GM18505 (cell line): ENCODE results near the gene PLPPR1.

ENCODE experiments used
- ATAC-seq: cut with Tn5 transposase; IDR thresholded peaks from one replicate; pipeline ENCODE4 v1.9.1; 2021; ENCODE audit not compliant: unreplicated experiment
- POLR2A ChIP-seq: IDR thresholded peaks from 4 replicates; pipeline ENCODE4 v1.6.1; 2011; ENCODE audit warnings: borderline replicate concordance; ENCODE audit not compliant: insufficient read depth, insufficient read length; ENCODE audit errors: extremely low read depth

The PLPPR1 gene

DNA sequence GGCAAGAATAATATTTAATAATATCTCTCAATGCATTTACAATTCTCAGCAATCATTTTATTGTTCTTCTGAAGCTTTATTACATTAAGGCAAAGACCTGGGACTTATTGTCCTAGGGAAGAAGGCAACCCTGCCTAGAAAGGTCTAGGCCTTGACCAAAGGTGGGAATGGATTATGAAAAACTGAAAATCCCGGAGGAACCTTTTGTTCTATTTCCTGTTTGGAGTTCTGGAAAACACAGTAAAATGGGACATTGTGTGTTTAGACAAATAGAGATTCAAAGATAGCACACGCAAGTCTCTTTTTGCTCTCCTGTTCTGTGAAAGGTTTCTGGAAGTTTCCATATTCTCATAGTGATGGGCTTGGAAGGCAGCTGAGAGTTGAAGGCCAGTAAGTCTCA lies 325.2 kb downstream of the PLPPR1 start:
- ATAC-seq, result no peak
- TF ChIP-seq POLR2A, result no peak

DNA sequence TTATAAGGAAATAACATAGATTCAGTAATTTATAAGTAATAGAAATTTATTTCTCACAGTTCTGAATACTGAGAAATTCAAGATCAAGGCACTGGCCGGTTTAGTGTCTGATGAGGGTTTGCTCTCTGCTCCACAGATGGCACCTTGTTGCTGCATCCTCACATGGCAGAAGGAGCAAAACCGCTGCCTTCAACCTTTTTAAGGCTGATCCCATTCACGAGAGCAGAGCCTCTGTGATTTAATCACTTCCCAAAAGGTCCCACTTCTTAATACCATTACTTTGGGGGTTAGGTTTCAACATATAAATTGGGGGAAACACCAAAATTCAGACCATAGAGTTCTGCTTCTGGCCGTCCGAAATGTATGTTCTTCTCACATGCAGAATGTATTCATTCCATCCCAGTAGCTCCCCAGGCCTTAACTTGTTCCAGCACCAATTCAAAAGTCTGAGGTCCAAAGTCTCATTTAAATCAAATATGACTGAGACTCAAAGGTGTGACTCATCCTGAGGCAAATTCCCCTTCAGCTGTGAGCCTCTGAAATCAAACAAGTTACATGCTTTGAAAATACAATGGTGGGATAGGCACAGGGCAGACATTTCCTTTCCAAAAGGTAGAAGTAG lies 325.7 kb downstream of the PLPPR1 start:
- no peak for ATAC-seq
- TF ChIP-seq POLR2A, result no peak

DNA sequence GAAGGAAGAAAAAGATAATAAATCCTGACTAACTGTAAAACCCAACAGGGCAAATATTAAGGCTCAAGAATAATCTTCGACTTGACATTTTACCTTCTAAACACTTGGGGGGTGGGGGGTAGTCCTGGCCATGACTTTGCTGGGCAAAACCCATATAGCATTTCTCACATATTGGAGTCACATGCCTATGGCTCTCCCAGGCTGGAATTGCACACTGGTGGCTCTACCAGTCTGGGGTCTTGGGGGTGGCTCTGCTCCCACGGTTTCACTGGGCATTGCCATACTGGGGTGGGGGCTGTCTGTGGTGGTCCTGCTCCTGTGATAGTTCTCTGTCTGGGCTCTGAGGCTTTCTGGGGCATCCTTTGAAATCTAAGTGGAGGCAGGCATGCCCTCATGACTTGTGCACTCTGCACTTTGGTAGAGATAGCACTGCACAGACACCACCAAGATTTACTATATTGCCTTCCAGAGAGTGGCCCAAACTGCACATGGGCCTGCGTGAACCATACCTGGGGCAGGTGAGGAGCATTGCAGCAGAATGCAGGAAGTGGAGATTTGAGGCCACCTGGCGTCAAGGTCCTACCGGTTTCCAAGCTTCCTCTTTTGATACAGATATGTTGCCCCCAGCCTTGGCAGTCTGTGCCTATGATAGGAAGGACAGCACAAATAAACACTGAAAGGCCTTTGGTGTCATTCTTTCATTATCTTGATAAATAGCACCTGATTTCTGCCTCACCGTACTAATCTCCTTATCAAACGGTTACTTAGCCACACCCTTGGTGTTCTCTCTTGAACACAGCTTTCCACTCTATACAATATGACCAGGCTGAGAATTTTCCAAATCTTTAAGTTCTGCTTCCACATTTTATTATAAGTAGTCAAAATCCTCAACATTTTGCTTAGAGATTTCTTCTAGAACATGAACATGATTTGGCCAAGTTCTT lies 326.5 kb downstream of the PLPPR1 start:
- ATAC-seq, result no peak
- TF ChIP-seq POLR2A, result no peak

DNA sequence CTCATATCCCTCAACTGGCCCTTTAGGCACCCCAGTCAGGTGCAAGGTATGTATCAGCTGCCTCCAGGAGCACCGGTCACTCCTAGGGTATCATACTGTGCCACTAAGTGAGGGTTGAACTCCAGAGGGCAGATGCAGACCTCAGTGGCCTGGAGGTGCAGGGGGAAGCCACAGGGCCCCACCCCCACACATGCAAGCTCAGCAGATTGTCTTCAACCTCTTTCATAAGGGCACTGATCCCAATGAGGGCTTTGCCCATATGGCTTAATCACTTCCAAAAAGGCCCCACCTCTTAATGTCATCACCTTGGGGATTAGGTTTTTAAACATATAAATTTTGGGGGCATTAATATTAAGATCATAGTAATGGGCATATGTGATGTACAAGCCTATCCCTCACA lies 328.1 kb downstream of the PLPPR1 start:
- no peak for TF ChIP-seq POLR2A
- ATAC-seq, result no peak

DNA sequence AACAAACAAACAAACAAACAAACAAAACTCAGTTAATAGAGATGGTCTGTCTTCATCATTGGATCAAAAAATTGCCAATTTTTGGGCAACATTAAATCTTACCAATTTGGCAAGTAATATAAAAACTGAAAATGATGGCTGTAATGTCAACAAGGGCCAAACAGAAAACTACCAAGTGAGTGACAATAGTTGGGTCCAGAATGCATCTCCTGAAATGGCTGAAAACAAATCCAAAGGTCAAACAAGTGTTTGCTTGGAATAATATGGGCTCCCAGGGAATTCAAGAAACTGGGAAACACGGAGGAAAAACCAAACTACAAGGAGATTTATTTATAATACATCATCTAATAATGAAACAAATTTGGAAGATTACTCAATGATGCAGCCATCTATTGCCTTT lies 331.2 kb downstream of the PLPPR1 start:
- no peak for ATAC-seq
- no peak for TF ChIP-seq POLR2A

DNA sequence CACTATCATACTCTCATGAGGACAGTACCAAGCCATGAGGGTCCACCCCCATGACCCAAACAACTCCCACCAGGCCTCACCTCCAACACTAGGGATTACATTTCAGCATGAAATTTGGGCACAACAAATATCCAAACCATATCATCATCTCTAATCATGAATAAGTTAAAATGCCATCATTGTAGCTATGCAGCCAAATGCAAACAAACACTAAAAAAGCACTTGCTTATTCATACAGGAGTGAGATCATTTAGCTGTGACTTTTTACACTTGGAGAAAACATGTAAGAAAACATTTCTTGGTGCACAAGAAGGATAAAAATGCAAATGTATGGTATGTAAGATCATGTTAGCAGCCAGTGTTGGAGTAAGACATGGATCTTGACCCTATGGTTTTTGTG lies 332.1 kb downstream of the PLPPR1 start:
- TF ChIP-seq POLR2A, result no peak
- no peak for ATAC-seq

DNA sequence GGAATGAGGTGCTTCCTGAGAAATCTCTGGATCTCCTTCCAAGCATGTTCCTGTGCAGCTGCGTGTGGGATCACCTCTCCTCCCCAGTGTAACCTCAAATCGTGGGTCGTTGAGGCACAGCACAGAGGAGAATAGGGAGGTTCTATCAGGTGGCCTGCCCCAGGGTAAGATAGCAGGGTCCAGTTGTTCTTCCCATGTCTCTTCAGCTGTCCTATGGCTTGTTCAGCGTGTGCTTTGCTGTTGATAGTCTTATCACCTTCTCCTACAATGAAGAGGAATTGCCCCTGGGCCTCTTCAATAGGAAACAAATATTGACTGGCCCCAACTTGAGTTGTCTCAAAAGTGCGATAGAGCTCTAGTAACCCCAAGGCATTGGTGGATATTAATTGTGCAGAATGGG lies 333.9 kb downstream of the PLPPR1 start:
- TF ChIP-seq POLR2A, result no peak
- no peak for ATAC-seq

DNA sequence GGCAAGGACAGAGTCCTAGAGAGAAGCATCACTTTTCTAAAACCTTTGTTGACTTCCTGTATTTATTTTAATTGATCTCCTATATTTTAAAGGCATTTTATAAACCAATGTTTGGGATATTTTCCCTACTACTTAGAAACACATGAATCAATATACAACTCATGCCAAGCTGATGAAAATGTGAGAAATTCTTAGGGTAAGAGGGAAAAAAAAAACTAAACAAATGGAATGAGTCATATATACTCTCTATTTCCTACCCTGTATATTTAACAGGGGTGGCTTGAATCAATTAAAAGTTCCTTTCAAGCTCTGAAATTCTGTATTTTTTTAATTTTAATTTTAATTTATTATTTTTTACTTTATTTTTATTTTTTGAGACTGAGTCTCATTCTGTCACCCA lies 336.7 kb downstream of the PLPPR1 start:
- ATAC-seq, result no peak
- no peak for TF ChIP-seq POLR2A

DNA sequence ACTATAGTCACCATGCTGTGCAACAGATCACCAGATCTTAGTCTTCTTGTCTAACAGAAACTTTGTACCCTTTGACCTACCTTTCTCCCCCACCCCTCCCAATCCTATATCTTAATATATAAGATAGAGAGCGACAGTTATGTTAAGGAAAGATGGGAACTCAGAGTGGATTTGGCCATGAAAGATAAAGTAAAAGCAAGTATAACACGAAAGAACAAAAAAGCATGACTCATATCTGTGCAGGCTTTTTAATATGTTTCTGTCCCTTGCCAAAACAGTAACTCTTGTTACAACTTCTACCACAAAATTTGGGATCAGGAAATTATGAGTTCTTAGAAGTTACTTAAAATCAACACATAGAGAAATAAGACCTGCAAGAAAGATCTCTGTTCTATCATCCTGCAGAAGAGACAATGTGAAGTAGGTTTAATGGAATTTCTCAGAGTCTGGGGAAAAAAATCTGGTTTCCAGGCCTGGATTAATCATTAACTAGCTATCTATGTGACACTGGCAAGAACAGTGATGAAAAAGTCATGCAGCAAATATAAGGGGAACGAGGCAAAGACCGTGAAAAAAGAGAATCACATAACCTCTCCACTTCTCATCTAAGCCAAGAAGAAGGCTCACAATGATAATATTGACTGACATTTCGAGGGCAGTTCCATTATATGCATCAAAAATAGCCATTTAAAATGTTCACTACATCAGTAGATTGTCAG lies 337.7 kb downstream of the PLPPR1 start:
- no peak for ATAC-seq
- TF ChIP-seq POLR2A, result no peak

DNA sequence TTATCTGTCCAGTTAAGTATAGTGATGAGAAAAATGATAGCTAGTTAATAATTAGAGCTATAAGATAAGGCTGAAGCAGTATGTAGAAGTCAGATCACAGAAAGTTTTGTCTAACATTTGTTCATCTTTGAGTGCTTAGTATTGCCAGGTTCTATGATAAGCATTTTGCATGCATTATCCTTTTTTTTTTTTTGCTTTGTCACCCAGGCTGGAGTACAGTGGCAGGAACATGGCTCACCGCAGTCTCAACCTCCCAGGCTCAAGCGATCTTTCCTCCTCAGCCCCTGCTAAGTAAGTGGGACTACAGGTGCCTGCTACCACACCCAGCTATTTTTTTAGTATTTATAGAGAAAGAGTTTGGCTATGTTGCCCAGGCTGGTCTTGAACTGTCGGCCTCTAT lies 338.8 kb downstream of the PLPPR1 start:
- ATAC-seq, result no peak
- no peak for TF ChIP-seq POLR2A

DNA sequence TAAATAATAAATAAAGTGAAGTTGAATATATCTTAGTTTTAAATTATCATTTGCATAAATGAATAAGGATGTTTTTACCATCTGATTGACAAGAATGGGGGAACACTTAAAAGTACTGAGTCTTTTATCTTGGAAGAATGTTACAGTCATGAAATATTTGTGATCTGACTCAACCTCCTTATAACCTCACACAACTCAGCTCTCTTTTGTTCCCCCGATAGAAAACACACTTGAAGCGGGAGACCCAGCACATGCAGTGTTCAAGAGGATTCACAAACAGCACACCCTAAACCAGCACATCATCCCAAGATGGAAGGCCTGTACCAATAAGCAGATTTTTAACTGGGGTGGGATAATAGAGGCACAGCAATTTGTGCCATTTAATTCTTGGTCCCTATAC lies 340.8 kb downstream of the PLPPR1 start:
- no peak for ATAC-seq
- no peak for TF ChIP-seq POLR2A

DNA sequence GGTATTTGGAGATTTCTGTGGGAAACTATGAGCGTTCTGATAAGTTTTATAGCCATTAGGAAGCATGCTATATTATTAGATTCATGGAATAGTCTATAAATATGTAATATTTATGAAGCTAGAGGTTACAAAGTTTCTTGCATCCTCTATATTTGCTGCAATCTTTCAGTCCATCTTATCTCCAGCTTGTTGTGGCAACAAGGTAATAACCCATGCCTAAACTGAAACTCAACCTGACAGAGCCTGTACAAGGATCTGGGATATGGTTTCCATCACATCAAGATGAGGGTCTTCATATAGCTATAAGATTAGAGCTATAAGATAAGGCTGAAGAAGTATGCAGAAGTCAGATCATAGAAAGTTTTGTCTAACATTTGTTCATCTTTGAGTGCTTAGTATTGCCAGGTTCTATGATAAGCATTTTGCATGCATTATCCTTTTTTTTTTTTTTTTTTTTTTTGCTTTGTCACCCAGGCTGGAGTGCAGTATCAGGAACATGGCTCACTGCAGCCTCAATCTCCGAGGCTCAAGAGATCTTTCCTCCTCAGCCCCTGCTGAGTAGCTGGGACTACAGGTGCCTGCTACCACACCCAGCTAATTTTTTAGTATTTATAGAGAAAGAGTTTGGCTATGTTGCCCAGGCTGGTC lies 341.5 kb downstream of the PLPPR1 start:
- no peak for TF ChIP-seq POLR2A
- ATAC-seq, result no peak

DNA sequence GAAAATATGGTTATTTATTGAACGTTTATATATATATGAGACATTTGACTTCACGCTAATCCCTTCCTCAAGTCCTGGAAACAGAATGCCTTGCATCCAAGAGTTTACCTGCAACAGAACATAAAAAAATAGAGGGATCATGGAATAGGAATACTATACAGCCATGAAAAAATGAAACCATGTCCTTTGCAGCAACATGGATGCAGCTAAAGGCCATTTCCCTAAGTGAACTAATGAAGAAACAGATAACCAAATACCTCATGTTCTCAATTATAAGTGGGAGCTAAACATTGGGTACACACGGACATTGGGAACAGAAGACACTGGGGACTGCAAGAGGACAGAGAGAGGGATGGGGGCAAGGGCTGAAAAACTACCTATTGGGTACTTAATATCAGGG lies 343.3 kb downstream of the PLPPR1 start:
- ATAC-seq, result no peak
- TF ChIP-seq POLR2A, result no peak
